HCEC 1CT (cell line): ENCODE results near the gene RGL1.

Experiments used
- DNase-seq: peaks from one replicate; pipeline ENCODE4 v3.0.0-alpha.2; 2017

Gene RGL1

DNA sequence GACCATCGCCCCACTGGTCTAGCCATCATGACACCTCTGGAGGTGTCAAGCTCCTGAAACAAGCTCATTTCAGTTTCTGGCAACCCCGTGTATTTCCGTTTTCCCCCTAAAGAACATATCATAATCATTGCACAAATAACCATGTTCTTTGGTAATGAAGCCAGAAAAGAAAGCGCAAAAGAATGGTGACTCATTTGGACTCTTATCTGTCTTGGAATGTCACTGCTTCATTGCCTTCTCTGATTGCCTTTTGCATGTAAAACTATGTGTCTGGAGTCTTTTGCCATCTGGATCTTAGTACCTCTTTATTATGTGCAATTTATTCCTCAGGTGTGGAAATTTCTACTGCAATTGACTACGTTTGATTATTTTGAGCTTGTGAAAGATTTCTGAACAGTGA lies 122.1 kb downstream of the RGL1 start:
- DNase-seq: no peak

DNA sequence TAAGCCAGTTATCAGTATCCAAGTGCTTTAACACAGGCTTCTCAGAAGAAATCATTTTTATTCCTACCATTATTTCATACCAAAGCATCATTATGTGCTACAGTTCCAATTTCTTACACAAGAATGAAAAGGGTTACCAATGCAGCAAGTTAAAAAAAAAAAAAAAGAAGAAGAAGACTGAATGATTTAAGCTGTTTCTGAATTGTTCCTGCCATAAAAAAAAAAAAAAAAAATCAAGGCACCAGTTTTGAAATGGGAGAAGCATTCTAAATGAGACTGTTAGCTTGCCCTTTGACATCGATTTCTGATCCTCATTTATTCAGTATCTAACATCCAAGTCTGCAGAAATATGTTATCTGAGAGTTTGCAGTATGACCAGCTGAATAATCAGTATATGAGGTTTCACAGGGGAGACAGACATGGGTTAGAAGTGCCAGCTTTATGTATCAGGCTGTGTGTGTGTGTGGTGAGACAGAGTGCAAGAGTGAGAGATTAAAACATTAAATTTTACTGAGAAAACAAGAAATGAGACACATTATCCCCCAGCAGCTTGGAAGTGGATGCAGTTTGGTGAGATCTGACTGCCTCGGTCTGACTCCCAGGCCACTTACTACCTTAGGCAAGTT lies 126.8 kb downstream of the RGL1 start:
- DNase-seq: no peak

DNA sequence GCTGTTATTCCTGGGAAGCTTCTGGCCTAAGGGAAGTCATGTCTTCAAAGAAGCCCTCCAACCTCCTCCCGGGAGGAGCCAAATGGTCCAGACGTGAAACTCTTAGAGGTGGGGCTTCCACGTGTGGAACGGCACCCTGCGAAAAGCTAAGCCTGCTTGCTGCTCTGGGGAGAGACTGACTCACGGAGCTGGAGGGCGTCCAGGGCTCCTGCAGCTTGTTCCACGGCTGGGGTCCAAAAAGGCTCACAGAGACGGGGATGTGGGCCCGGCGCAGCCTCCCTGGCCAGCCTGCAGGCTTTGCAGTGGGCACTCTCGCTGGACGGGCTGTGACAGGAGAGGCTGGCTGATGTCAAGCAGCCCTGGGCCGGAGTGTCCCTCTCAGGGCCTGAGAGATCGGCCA lies 127.5 kb downstream of the RGL1 start:
- DNase-seq: peak; percentile 74

DNA sequence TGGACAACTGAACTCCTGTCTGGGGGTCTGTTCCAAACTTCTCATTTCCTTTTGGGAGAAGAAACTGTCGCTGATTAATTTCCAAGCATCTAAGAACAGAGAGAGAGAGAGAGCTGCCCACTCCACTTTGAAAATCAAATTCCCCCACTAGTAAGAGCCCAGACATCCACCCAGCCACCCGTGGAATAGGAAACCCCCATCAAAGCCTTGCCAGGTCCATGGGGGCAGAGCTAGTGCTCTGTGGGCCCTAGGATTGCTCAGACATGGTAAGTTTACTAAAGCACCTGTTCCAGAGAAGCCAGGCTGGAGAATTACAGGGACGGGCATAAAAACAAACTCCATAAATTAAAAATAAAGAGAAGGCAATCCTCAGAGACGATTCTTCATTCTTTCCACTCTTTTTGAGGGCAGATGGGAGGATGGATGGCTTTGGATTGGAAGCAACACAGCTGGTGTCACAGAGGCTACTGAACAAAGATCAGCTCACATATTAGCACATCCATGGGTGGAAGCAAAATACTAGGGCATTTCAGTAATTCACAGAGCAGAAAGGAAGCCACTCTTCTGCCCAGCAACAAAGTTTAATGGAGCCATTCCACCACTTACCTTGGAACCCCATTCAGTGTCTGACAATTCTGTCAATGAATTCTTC lies 128.7 kb downstream of the RGL1 start:
- no peak for DNase-seq

DNA sequence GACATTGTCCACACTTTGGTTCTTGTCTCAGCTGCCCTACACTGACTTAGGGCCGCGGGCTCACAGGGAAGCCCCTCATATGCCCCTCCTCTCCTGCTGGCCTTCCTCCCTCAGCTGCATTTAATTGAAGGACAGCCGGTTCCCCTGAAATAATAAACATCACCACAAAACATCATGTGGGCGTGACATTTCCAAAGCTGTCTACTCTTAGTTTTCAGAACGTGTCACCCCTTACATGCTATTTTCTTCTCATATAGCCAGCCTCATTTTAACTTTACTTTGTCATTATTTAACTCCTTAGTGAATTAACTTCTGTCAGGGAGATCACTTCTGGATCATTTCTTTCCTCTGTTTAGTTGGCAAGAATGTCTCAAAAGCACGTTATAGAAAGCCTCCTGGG lies 129.4 kb downstream of the RGL1 start:
- no peak for DNase-seq

DNA sequence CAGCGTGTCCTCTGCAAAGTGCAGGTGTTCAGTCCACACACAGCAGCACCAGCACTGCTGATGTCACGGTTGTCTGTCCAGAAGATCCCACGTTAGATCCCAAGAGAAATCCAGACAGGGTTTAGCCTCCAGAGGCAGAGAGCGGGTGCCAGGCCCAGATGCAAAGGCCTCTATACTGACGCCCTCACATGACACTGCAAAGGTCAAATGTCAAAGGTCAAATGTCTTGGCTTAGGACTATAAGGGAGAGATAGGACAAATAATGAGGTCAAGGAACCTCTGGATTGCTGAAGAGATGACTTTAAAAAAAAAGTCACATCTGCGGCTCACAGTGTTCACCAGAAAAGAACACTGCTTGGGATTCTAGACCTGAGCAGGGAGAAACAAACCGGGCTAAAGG lies 131.1 kb downstream of the RGL1 start:
- no peak for DNase-seq

DNA sequence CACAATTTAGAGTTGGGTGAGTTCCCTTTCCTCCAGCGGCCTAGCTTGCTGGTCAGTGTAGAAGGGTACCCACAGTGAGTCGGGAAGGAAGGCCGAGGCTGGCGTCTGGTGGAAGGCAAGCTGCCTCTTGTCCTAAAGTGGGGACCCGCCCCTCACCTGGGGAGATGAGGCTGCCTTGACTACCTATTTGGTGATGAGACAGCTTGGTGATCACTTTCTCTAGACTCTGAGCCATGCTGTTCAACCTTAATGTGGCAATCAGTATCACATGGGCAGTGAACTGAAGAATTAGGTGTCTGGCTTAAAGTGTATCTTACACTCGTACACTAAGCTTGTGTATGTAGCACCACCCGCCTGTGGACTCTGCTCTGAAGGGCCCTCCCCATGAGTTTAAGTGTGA lies 131.9 kb downstream of the RGL1 start:
- no peak for DNase-seq

DNA sequence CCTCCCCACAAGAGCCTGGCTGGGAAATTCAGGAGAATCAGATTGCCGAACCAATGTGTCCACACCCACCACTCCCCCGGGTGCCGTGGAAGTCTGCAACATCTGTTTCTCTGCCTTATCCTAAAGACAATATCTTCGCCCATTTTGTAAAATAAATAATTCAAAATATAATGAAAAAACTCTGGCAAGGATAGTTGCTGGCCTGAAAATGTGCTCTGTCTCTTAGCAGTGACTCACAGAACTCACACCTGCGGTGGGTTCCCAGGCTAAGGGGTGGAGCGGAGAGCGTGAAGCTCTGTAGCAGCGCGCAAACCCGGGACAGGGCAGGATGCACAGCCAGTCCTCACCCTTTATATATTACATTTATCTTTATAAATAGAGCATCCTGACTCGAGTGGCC lies 132.7 kb downstream of the RGL1 start:
- no peak for DNase-seq

DNA sequence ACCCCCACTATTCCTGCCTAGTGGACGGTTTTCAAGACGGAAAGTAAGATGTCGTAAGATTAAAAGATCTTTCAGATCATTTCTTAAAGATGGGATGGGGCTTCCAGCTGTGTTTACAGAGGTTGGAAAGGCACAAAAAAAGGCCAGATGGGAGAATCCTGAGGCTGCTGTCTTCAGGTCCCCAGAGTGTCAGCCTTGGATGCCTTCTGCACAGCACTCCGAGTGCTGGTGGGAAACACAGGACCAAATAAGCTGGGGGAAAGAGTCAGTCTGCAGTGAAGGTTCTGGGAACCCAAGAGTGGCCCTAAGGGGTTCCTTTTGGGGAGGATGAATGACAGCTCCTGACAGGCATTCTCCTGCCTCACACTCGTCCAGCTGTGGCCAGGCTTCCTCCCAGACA lies 136.1 kb downstream of the RGL1 start:
- no peak for DNase-seq

DNA sequence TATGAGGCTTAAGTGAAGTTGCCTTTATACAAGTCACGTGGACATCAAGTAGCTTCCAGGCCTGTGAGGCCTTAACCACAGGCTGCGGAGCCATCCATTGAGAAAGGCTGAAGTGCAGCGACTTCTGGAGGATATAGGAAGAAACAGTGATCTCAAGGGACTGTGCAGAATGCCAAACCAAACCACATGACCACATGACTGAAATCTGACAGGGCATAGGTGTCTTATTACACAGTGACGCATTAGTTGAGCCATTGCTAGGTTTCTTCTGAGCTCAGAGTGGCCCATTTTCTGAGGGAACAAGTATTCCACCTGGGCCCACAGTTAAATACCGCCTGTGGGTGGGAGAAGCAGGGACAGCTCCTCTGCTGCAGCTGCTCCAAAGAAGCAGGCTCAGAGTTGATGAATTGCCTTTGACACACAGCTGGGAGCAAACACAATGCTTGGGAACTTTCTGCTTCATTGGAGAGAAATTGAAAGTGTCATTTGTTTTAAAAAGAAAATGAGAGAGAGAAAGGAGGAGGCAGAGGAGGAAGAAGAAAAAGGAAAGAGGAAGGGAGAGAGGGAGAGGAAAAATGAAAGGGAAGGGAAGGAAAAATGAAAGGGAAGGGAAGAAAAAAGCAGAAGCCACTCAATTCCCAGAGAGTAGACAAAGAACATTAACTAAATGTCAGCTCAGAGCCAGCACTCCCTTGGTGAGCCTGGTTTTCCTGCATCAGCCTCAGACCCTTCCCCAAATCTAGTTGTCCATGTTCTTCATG lies 138.2 kb downstream of the RGL1 start:
- peak; percentile 57 for DNase-seq

DNA sequence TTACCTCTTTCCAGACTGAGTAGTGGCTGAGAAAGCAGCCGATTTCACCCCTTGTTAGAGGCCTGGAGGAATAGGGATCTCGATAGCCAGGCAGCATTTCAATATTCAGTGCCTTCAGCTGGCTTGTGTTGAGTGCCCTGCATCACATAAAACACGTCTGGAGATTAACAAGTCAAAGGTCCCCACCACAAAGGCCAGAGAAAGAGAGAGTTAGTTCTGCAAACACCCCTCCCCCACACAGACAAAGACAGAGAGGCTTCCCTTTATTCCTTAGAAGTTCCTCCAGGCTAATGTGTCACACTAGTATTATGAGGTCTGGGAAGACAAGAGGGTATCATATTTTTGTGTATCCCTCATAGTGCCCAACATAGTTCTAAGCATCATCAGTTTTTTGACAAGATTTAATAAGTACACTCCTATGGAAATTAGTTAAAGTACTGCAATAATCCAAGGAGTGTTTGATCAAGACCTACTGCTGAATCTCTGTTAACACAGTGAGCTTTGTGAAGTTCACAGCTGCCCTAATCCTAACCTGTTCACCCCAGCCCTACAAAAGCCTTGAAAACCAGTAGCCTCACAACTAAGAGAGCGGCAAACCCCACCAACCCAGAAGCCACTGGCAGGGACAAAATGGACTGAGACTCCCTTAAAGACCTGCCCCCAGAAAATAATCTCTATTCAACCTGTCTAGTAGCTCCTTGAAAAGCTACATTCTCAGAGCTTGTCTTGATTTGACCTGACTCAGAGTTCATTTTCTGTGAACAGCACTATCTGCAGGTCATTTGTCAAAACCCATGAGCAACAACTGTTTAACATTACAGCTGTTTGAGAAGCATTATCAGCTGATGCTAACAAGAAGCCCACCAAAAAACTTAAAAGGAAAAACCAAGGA lies 140.8 kb downstream of the RGL1 start:
- DNase-seq: no peak

DNA sequence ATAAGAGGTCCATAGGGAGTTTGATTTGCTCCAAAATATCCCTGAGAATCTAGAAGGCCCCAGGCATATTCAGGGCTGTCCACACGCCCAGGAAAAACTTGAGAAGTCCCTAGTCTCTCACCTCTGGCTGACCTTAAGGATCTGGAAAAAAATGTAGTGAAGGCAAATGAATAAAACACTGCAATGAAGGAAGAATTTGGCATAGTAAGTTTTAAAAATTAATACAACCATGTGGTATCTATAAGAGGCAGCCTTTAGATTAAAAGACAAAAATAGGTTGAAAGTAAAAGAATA lies 141.3 kb downstream of the RGL1 start:
- DNase-seq: no peak

DNA sequence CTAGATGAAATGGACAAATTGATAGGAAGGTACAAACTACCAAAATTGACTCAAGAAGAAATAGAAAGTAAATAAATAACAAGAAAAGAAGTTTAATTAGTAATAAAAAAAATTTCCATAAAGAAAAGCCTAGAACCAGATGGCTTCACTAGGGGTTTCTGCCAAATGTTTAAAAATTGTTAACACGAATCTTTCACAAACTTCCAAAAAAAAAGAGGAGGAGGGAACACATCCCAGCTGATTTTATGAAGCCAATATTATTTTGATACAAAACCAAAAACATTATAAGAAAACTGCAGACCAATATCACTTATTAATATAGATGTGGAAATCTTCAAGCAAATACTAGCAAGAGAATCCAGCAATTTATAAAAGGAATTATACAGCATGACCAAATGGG lies 143.1 kb downstream of the RGL1 start:
- no peak for DNase-seq

DNA sequence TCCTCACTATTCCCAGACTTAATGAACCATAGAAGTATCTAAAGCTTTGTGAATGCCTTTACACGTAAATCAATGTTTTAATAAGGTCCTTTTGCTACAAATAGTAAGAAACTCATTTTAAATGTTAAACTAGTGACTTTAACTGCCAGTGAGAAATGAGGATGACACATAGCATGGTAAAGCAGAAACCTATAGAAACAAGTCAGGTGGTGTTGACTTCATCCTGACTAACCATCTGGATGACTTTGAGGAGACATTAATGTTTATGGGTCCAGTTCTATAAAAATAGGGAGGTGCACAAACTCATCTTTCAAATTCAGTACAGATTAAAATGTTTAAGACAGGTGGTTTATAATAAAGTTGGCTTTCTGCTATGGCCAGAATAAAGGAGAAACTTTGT lies 147.2 kb downstream of the RGL1 start:
- no peak for DNase-seq

DNA sequence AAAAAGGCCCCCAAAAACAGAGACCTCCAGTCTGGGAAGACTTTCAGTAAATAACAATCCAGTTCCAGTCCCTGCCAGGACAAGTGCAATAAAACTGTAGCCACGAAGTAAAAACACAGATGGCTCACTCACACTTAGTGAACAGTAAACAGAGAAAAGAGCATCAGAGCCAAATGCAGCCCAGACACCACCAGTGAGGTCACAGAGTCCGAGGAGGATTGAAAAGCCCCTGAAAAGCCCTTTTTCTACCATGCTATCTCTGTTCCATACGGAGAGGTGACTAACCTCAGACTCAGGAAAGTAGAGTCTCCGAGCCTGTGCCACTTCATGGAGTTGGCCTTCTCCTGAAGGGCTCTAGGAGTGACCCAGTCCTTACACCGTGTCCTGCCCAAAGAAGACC lies 148.1 kb downstream of the RGL1 start:
- no peak for DNase-seq

DNA sequence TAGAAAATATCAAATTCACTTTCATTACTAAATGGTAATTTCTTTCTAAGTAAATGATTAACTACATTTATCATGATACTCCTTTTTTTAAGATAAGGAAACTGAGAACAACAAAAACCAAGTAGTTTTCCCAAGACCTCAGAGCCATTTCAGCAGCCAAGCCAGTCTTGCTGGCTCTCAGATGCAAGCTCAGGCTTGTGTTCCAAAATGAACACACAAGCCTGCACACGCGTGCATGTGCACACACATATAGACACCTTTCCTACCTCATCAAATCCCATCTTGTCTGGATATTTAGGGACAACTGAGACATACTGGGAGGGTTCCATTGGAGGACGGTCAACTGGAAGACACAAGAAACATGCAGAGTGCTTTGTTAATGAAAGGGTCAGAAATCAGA lies 149.6 kb downstream of the RGL1 start:
- no peak for DNase-seq

DNA sequence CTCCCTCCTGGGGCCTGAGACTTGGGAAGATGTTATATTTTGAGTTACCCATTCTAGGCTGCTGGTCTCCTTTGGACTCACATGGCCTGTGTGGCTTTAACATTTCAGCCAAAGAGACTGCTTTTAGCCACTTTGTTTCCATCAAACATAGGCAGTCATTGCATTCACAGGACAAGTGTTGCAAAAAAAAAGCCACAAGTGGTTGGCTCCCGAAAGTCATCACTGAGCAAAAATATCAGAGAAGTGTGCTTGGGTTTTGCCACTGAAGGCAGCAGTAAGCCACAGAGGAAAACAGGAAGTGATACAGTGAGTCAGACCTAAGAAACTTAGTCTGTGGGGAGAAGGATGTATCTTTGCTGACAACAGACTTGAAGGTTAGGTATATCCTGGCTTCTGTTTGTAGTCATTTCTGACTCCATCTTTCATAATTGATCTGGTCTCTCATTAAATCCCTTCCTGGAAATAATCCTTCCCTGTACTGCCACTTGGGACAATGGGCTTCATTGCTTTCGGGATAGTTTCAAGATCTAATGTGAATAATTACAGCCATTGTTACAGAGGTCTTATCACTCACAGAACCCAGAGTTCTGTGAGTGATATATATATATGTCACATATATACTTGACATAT lies 151.8 kb downstream of the RGL1 start:
- peak; percentile 89 for DNase-seq

DNA sequence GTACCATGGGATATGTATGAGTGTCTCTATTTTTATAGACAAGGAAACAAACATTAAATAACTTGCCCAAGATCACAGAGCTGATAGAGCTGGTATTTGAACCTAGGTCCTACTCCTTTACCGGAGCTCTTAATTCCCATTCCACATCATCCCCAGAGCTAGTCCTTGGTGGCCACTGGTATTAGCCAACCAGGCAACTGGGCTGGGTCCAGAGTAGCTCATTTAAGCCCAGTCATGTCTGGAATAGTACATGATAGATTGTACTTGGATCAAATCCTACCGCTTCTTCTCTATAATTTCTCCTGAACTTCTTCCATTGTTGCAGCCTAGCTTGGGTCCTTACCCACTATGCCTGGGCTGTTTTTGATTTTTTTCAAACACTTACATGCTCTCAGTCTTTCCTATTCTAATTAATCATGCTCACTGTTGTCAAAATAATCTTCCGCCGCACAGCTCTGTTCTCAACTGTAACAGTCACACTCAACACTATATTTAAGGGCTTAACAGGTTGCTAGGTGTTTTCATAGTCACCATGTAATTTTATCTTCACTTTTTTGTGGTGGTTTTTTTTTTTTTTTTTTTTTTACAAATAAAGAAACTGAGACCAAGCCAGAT lies 152.4 kb downstream of the RGL1 start:
- DNase-seq: no peak

DNA sequence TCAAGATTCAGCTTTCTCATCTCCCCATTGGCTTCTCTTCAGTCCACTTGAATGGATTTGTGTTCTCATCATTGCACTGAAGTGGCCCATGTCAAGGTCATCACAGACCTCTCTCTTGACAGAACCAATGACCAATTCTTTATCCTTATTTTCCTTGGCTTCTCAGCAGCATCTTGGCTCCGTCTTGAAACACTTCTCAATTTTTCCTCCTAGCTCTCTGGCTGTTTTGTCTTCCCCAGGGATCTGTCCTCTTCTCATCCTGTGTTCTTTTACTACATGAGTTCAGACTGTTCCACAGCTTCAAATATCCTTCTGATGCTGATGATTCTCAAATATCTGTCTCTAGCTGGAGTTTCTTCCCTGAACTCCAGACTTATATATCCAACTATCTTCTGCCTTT lies 154.0 kb downstream of the RGL1 start:
- no peak for DNase-seq

DNA sequence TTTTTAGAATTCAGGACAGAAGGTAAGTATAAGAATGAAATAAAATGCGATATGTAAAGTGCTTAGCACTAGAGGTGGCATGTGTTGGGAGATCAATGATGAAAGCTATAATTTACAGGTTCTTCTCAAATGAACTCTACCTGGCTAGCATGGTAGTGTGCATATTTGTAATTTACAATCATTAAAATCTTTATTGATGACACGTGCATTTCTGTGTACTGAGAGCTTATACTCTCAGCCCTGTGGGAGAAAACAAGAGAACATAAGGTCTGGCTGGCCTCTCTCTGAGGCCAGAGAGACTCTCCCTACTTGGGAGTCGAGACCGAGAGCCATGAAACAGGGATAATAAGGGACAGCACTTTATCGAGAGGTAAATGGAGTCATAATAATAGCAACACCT lies 156.2 kb downstream of the RGL1 start:
- DNase-seq: no peak

DNA sequence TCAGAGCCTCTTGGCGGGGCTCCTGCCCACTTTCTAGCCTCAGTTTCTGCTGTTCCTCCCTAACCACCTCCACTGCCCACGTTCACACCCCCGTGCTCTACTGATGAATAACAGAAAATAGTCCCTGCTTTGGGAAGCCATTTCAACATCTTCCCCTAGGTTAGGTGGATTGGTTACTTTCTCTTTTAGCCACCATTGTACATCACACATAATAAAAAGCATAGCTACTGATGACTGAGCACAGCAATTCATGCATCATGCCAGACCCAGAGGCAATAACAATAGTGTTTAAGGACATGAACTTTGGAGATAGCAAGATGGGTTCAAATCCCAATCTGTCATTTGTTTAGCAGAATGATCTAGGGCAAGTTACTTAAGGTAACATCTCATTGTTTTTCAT lies 158.0 kb downstream of the RGL1 start:
- no peak for DNase-seq

DNA sequence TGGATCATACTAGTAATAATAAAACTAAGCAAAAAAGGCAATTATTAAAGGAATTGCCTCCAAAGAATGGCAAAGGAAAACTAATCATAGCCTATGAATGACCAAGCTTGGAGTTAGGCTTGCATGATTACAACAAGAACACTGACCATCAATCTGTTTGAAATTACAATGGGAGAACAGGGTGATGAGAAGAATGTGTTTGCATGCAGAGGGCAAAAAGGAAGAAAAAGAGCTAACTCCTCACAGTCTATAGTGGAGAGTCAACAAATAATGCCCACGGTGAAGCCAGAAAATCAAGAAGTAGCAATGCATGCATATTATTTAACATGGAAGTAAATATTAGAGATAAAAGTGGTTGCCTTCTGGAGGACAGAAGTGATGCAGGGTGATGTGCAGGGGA lies 160.8 kb downstream of the RGL1 start:
- DNase-seq: no peak

DNA sequence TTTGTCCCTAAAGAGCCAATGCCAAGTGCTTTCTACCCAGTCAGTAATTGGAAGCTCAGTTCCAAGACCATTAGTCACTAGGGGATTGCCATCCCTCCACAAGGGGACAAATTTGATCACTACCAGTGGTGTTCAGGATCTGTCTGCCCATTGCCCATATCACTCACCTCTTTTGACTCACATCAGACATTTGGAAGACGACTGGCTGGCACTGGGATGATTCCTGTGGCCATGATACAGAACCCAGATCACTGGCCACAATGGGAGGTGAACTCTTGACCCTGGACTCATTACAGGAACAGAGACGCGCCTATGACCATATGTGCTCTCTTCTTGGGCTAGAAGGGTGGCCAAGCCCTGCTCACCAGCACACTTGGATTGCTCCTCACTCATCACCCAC lies 161.6 kb downstream of the RGL1 start:
- no peak for DNase-seq
